GM23248 (cell line): ENCODE measurements around the gene CACNA1B.

Experiments used
- EZH2 ChIP-seq: fragments of 200-600 bp; sonication (generic); IDR thresholded peaks from 2 replicates; pipeline ENCODE4 v1.6.1; 2018; ENCODE audit warnings: antibody characterized with exemption, mild to moderate bottlenecking; ENCODE audit not compliant: insufficient read depth, poor library complexity, severe bottlenecking
- EZH2phosphoT487 ChIP-seq: fragments of 200-600 bp; sonication (generic); IDR thresholded peaks from 2 replicates; pipeline ENCODE4 v1.6.1; 2018; ENCODE audit warnings: antibody characterized with exemption, moderate library complexity, mild to moderate bottlenecking, low read depth; ENCODE audit not compliant: insufficient read depth

- TF ChIP-seq EZH2phosphoT487 (no peak), EZH2 (no peak)
Observed at GRCh38 chr9:138052635-138053320, 175.2 kb downstream of the CACNA1B start.
